ENCODE results near the gene SEMA3D.

SEMA3D gene

DNA sequence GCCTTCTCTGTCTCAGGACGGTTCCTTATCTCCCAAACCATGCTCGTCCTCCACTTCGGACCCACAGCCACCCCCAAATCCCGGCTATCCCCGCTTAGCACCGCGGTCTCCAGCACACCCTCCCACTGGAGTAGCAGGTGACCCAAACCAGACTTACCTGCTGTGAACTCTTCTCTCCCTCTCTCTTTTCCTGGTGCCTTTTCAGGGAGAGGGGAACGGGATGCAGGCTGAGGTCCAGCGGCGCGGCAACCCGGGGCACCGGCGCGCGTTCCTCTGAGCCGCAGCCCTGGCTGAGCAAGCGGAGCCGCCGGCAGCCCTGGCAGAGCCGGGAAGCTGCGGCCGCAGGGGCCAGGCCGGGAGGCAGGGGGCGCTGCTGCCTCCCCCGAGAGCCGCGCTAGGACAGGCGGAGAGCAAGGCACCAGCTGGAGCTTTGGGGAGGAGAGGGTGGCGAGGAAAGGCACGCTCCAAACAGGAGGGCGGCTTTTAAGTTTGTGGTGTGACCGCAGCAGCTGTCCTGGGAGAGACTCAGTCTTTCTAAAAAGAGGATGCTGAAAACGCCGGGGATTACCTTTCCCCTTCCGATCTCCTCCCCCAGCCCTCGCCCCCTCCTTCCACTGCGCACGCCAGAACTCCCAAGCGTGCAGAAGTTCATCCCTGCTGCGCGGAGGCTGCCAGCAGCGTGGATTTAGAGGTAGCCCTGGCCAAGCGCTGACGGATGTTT is at the start of gene SEMA3D:
Gene SEMA3D (minus strand): TSS at position 536 of the 721 bp plus-strand sequence. CDS start 65,165 bp downstream, outside the sequence.
- DNase-seq (ENCODE audit: low read depth in 3 of 3), result no peak

DNA sequence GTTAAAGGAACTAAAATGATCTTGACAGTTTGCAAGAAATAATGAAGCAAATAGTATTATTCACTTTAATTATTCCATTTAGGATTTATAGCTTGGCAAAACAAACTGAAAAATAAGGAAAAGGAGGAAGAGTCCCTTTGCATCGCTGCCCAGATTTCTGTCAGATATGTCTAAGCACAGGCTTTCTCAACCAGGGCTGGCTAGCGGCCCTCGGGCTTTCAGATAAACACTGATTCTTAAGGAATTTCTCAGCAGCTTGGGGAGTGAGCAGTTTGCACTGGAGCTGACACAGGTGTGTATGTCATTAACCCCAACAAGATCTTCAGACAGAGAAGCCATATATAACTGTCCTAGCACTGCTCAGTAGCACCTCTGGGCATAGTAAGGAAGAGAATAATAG is 47.9 kb upstream of the SEMA3D start:
- DNase-seq (ENCODE audit: low read depth in 3 of 3), result no peak

DNA sequence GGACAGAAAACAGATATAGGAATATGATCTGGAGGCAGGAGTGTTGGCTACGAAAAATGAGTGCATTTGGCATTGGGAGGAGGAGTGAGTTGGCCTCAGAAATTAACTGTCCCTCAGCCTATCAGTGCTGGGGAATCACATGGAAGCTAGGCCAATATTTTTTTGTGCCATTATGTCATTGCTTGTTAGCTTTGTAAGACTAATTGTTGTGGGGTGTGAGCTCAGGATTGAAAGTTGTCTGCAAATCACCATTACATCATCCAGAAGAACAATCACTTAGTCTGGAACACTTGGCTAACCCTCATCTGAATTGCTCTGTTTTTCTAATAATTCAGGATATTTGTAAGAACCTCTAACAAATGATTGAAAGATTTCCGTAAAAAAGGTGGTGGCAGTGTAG is 45.2 kb upstream of the SEMA3D start:
- no peak for DNase-seq (ENCODE audit: low read depth in 3 of 3)

DNA sequence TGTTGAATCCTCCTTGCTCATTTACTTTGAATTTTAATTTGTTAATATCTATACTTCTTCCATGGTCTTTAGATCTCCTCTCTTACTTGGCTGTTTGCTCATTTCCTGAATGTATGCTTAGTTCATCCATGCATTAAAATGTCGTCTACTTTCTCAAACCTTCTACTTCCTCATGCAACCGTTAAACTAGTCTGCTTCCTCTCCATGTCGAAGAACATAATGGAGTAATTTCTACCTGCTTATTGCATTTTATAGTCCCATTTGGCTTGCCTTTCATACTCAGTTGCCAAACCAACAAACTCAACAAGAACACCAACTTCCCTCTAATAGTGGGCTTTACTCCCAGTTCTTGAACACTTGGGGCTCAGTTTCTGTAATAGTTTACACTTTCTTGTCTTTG is 43.8 kb upstream of the SEMA3D start:
- no peak for DNase-seq (ENCODE audit: low read depth in 3 of 3)

DNA sequence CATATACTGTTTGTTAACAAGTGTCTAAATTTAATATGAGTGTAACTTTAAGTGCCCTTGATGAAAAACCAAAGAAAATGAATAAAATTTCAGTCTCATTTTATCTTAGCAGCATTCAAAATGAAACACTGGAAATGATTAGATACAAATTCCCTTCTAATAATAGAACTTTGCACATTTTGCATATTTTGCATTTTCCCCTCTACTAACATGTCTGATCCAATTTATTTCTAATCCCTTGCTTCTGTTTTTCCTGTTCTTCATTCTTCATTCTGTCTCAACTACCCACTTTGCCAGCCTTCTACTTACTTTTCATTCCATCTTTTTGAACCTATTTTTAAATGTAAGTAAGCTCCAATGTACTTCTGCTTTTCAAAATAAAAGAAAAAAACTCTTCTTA is 42.7 kb upstream of the SEMA3D start:
- no peak for DNase-seq (ENCODE audit: low read depth in 3 of 3)

DNA sequence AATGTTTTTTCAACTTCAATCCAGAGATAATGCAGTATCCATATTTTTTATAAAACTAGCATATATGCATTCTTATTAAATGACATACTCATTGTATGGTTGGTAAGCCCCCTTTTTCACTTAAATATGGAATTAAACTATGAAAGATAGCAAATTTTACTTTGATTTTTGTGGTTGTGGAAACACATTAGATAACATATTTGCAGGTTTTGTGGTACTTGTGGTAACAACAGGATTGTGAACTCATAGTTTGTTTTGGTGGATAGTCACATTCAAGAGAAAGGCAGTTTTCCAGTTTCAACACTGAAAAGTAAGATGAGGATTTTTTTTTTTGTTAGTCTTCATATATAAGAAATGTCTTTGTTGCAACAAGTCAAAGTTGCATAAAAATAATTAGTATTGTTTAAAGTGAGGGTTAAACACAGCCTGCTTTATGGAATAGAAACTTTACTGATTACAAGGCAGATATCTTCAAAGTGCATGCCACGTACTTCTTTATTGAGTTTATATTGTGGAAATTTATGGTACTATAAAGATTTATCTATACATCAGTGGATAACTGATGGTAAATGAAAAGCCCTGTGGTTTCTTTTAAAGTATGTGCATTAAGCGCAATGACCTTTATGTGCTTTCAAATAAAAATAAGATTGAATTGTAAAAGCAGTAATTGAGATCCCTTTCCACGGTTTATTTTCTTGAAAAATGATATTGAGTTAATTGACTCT is 39.7 kb upstream of the SEMA3D start:
- no peak for DNase-seq (ENCODE audit: low read depth in 3 of 3)

DNA sequence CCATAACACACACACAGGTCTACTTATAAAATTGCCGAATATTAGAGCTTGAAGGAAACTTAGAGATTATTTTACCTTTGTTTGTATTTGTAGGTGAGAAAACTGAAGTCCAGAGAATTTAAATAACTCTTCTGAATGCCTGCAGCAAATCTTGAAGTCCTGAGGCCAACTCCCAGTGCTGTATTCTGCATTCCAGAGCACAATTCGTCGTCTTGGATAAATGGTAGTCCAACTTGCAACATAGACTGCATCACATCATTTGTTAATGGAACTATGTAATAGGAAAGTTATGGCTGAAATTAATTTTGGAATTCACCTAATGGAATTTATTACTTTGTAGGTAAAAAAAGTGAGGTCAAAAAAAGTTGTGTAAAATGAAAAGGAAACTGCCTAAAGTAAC is 37.3 kb upstream of the SEMA3D start:
- DNase-seq (ENCODE audit: low read depth in 3 of 3), result no peak

DNA sequence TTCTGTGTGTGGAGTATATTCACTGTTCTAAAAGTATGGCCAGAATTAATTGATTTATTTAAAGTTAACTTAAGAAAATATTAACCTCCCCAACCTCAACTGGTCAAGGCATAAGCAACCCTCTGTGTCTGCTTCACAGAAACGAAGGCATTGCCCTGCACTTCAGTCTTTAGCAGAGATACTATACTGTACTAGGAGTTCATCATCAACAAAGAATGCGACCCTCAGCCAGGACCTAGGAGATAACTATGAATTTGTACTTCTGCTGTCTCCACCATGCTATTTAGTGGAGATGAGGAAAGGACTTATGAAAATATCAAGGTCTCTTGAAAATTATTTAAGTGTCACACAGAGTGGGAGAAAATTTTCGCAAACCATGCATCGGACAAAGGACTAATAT is 35.7 kb upstream of the SEMA3D start:
- DNase-seq (ENCODE audit: low read depth in 3 of 3), result no peak

DNA sequence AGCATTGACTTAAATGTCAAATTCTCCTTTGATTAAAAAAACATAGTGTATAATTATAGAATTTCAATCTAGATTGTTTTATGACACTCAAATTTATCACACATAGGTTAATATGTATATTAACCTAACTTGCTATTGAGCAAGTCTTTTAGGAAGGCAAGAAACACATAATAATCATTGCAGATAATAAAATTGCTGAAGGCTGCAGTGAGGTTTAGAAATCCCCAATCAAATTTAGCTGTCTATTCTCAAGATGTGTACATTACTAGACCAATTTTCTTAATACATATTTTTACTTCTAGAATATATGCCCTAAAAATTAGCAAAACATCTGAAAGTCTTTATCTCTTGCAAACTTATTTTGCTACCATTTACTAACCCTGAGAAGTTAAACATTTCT is 34.9 kb upstream of the SEMA3D start:
- no peak for DNase-seq (ENCODE audit: low read depth in 3 of 3)

DNA sequence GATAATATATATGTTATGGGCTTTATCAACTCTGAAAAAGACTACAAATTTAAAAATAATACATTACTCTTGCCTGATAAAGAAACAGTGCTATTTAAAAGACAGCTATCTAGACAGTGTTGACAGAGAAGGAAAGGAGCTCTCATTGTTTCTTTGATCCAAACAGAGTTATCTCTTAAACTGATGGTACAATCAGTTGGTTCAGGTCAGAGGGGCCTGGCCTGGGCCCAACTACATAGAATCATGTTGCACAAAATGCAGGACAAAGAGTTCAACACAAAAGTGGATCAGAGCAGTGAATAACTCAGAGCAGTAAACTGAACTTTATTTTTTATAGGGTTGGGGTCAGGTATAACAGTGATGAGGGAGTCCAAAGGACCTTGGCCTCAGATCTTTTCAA is 33.8 kb upstream of the SEMA3D start:
- DNase-seq (ENCODE audit: low read depth in 3 of 3), result no peak

DNA sequence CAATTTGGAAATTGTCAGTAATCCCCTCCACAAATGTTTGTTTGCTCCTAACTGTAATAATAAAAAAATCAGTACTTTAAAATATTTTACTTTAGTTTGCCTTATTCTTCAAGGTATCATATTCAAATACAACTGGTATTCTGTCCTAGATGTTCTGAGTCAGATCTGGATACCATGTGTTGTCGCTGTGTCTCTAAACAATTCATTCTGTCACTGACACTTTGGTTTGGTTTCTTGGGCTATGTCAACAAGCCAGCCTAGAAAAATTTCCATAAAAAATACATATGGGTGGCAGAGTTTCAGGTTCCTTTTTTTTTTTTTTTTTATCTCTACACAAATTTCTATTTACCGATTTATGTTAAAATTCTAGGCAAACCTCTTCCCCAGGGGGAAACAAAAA is 33.2 kb upstream of the SEMA3D start:
- DNase-seq (ENCODE audit: low read depth in 3 of 3), result no peak

DNA sequence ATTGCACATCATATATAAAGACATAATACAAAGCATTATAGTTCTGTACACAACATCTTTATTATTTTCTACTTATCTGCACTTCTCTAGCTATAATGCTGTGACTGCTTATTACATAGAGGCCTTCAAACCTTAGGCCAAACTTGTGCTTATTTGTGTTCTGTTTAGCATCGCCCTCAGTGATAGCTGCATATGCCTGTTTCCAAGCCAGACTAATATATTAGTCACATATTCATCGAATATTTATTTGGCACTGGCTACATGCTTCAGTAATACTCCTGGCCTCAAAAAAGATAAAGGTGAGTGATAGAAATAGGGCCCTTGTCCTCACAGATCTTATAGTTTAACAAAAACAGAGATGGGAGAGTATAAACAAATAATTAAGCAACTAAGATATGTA is 30.2 kb upstream of the SEMA3D start:
- no peak for DNase-seq (ENCODE audit: low read depth in 3 of 3)

DNA sequence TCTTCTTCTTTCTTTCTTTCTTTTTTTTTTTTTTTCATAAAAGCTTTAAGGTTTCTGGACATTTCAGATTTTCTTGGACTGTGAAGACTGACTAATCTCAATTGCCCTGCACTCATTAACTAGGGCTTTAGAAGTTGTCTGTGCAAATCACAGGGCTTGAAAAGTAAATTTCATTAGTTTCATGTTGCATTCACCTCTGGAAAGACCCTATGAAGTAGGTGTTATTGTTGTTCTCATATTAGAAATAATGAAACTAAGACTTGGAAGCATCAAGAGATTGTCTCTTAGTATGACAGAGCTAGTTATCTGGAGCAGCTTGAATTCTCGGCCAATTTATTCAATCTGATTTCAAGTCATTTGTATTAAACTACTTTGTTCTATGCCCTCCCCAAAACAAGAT is 28.2 kb upstream of the SEMA3D start:
- DNase-seq (ENCODE audit: low read depth in 3 of 3), result no peak

DNA sequence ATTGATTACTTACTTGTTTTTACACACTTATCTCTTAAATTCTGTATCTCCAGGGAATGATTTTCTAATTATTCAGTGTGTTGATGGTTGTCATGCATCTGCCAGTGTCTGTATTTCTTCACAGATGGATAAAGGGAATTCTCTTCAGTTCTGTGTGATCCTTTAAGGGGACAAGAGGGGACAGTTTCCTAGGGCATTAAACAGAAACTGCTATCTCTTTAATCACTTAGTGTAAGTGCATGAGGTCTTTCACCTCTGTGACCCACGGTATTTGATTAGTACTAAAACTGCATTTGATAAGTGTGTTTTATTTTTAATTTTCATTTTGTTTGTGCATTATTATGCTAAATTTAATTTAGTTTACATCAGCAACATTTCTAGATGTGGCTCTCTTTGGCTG is 26.6 kb upstream of the SEMA3D start:
- no peak for DNase-seq (ENCODE audit: low read depth in 3 of 3)

DNA sequence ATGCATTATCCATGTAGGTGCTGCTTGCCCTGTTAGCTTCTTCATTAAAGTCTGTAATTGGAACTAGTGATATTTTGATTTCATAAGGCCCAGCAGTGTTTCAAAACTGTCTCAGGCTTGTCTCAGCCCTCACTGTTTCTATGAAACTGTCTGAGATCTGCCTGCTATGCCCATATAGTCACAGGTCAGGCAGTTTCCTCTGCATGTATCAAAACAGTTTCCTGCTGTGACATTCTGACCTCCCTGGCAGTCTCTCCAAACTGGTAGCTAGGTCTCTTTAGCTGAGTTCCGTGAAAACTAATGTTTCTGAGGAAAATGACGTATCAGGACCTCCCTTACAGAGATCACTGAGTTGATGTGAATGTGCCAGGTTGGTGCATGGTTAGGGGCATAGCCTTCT is 18.9 kb upstream of the SEMA3D start:
- no peak for DNase-seq (ENCODE audit: low read depth in 3 of 3)

DNA sequence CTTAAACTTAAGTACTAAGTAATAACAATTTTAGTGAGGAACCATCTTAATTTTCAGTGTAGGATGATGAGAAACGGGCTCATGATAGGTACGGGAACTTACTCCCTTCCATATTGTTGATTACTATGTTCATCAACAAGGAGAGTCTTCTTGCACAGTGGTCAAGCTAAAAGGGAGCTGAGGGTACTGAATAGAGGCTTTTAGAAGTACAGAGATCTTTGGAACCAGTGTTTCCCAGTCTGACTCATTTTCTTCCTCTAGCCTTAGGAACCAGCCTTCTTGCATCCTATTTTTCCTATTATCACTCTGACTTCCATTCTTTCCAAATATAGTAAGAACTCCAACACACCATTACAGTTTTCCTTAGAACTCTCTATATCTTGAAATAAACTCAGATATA is 17.6 kb upstream of the SEMA3D start:
- no peak for DNase-seq (ENCODE audit: low read depth in 3 of 3)

DNA sequence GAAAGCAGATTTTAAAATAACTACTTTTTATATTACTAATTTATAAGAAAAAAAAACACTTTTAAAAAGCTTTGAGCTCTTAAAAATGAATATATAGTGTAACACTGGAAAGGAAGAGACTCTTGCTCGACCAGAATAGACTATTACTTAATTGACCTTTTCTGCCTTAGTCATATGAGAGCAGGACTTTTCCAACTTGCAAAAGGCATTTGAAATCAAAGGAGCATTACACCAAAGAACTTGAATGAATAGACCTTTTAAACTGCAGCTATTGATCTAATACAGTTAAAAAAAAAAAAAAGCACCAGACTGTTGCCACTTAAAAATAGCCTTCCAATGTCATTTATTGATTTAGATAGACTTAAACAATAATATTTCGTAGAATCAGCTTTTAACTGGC is 17.2 kb upstream of the SEMA3D start:
- DNase-seq (ENCODE audit: low read depth in 3 of 3), result no peak

DNA sequence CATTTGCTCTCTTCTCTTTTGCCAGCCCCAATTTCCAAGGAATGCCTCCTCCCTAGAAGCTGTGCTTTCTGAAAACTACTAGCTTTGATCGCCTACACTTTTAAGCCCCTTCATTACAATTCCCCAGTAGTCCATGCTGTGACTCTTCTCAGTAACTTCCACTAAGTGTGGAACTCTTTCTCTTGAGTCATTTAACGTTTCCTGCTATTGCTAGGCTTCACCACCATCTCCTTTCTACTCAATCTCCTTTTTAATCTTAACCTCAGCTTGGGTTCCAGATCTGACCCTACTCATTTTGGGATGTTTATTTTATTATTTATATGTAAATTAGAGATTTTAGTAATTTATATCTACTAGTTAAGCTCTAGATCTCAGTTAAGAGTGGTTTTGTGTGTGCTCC is 14.4 kb upstream of the SEMA3D start:
- DNase-seq (ENCODE audit: low read depth in 3 of 3), result no peak

DNA sequence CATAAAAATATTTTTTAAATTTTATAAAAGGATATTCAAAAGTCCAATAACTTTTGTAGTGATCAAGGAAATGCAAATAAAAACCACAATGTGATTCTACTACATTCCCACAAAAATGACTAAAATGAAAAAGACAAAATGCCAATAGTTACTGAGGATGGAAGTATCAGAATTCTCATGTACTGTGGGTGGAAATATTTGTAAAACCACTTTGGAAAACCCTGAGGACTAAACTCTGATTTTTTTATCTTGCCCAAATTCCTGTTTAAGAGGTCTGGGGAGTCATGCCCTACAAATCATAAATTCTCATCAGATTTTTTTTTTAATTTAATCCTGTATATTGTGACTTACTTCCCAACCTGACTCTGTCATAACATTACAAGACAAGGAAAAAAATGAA is 9.8 kb upstream of the SEMA3D start:
- no peak for DNase-seq (ENCODE audit: low read depth in 3 of 3)

DNA sequence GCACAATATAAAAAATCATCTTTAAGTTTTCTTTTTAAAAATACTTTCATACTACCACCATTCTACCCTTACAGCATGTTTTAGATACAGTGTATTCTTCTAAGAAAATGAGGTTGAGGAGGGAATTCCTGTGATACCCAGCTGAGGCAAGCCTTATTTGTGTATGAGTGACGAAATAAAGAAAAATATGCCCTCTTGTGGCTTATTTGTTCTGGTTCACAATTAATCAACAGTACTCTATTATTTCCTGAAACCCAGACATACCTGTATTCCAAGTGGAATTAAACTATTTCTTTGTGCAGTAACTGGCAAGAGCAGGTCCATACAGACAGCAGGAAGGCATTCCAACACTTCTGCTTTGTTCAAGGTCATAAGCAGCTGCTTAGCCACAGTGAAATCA is 4.5 kb upstream of the SEMA3D start:
- no peak for DNase-seq (ENCODE audit: low read depth in 3 of 3)

DNA sequence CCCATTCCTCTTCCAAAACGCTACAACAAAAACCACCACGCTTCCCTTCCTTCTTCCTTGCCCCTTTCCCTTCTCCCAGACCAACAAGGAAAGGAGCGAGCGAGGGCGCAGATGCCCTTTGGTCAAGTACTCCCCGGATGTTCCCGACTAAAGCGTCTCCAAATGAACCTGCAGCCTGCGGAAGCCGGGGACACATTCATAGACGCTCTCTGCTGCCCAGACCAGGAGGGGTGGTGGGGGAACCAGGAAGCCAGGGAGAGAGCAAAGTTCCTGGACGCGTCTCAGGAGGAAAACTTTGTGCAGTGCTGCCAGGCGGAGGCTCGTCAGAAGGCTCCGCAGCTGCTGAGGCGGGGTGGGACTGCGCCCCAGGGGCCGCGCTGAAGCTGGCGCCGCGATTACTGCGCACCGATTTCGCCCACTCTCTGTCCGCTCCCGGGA is 754 bp downstream of the SEMA3D start:
- no peak for DNase-seq (ENCODE audit: low read depth in 3 of 3)

DNA sequence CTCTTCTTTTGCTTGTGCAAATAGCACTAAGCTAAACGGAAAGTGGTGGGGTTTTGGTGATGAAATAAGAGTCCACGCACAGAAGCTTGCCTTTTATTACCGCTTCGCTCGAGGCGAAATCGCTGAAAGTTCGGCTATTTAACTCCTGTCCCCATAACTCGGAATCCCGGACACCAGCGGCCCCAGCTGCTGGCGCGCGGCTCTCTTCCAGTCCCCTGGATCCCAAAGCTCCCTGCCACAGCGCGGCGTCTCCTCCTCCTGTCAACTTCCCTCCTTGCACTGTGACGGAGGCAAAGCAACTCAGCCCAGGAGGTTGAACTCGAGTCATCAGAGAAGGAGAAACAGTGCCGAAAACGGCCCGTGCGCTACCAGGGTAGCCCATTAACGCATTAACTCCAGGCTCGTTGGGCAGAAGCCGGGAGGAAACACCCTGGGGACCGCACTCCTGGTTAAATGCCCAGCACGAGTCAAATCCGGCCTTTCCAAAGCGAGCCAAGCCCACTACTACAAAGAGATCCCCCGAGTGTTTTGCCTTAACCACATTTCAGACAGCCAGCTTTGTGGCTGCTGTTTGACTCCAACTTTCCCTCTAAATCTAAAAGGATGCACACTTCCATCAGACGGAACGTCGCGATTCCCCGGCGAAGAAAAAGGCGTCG is 1.3 kb downstream of the SEMA3D start:
- no peak for DNase-seq (ENCODE audit: low read depth in 3 of 3)

Data from stimulated activated CD4-positive, alpha-beta T cell treated with anti-CD3 and anti-CD28 coated beads, TNF-alpha, amount 100 ng/mL, for 4 hours (primary cell).